ENCODE measurements around the gene RPL10A.

RPL10A gene

GRCh38 chr6:35452183-35453090 lies 15.8 kb upstream of the RPL10A start, which contains the start of gene FANCE:
FANCE (plus strand) TSS chr6:35452338; CDS start chr6:35452546, 208 bp downstream.
- peak within 1 kb of the TSS; percentile 63 for H3K4me3 ChIP-seq (ENCODE audit: low read length)
- peak within 1 kb of the TSS; percentile 21 for H3K9ac ChIP-seq (ENCODE audit: low read length)
- peak within 1 kb of the TSS; percentile 27 for H3K27ac ChIP-seq (ENCODE audit: low read depth, low read length)
- H3K4me1 ChIP-seq (ENCODE audit: control insufficient read depth, insufficient read depth, low read length): peaks cover 7% of the 10 kb centered on the region
- H3K27me3 ChIP-seq (ENCODE audit: control insufficient read depth, insufficient read depth, low read length): no peaks in the 10 kb centered on the region
- H3K36me3 ChIP-seq (ENCODE audit: control insufficient read depth, insufficient read depth, low read length): peaks cover 2% of the 10 kb centered on the region

DNA sequence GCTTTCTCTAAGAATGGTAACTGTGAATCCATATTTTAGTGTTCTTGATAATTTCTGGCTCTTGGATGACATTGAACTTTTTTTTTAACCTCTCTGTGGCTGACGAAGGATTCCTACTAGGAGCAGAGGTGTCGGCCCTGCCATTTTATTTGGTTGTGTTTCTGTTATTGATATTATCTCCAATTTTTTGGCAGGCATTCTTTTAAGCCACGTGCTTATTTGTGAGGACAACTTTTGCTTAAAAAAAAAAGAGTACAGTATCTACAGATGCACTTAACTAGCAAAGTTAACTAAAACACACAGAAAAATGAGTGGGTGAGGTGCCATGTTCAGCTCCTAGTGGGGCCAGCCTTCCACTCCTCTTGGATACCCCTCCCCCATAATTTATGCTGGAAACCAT lies 15.0 kb upstream of the RPL10A start:
- H3K27me3 ChIP-seq (ENCODE audit: control insufficient read depth, insufficient read depth, low read length): no peaks in the 10 kb centered on the region
- H3K36me3 ChIP-seq (ENCODE audit: control insufficient read depth, insufficient read depth, low read length): peaks cover 4% of the 10 kb centered on the region
- H3K9ac ChIP-seq (ENCODE audit: low read length): no peak overlapping the region
- H3K27ac ChIP-seq (ENCODE audit: low read depth, low read length): no peak overlapping the region
- H3K4me3 ChIP-seq (ENCODE audit: low read length): peak overlapping the region; percentile 63
- peaks cover 7% of the 10 kb centered on the region for H3K4me1 ChIP-seq (ENCODE audit: control insufficient read depth, insufficient read depth, low read length)

GRCh38 chr6:35454391-35455110 lies 13.7 kb upstream of the RPL10A start:
- no peak overlapping the region for H3K9ac ChIP-seq (ENCODE audit: low read length)
- H3K4me1 ChIP-seq (ENCODE audit: control insufficient read depth, insufficient read depth, low read length): peaks cover 7% of the 10 kb centered on the region
- no peaks in the 10 kb centered on the region for H3K27me3 ChIP-seq (ENCODE audit: control insufficient read depth, insufficient read depth, low read length)
- no peak overlapping the region for H3K4me3 ChIP-seq (ENCODE audit: low read length)
- peaks cover 7% of the 10 kb centered on the region for H3K36me3 ChIP-seq (ENCODE audit: control insufficient read depth, insufficient read depth, low read length)
- H3K27ac ChIP-seq (ENCODE audit: low read depth, low read length): no peak overlapping the region

DNA sequence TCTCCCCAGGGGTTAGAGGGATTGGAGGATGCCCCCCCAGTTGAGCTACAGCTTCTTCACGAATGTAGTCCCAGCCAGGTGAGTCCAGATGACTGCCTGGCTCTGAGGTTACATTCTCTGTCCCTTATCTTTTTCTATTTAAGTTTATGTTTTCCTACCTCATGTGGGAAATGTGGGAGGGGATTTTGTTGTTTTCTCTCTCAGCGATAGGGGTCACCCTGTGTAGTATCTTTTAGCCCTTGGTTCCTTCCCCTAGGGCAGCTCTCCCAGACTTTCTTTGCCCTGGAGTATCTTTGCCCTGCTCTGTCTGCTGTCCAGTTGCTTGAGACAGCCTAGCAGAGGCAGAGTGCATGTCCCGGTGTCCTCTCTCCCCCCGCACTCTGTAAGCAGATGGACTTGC lies 10.3 kb upstream of the RPL10A start:
- Histone ChIP-seq H3K4me1 (ENCODE audit: control insufficient read depth, insufficient read depth, low read length) (peaks cover 4% of the 10 kb centered on the region), H3K4me3 (ENCODE audit: low read length) (no peak overlapping the region), H3K27me3 (ENCODE audit: control insufficient read depth, insufficient read depth, low read length) (no peaks in the 10 kb centered on the region), H3K27ac (ENCODE audit: low read depth, low read length) (no peak overlapping the region), H3K36me3 (ENCODE audit: control insufficient read depth, insufficient read depth, low read length) (peaks cover 10% of the 10 kb centered on the region), H3K9ac (ENCODE audit: low read length) (no peak overlapping the region)

DNA sequence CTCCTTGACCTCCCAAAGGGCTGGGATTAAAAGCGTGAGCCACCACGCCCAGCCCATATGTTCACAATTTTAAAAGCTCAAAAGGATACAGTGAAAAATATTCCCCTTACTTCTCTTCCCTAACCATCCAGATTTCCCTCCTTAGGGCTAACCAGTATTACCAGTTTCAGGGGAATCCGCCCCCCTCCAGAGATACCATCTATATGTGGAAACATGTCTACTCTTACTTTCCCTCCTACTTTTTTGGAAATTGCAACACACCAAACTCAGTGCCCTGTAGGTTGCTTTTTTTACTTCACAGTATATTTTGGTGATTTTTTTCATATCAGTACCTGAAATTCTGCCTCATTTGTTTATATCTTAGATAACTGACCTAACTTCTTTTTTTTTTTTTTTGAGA lies 6.9 kb upstream of the RPL10A start:
- H3K27ac ChIP-seq (ENCODE audit: low read depth, low read length): no peak overlapping the region
- H3K4me1 ChIP-seq (ENCODE audit: control insufficient read depth, insufficient read depth, low read length): no peaks in the 10 kb centered on the region
- H3K27me3 ChIP-seq (ENCODE audit: control insufficient read depth, insufficient read depth, low read length): no peaks in the 10 kb centered on the region
- H3K4me3 ChIP-seq (ENCODE audit: low read length): no peak overlapping the region
- H3K9ac ChIP-seq (ENCODE audit: low read length): no peak overlapping the region
- peaks cover 10% of the 10 kb centered on the region for H3K36me3 ChIP-seq (ENCODE audit: control insufficient read depth, insufficient read depth, low read length)

DNA sequence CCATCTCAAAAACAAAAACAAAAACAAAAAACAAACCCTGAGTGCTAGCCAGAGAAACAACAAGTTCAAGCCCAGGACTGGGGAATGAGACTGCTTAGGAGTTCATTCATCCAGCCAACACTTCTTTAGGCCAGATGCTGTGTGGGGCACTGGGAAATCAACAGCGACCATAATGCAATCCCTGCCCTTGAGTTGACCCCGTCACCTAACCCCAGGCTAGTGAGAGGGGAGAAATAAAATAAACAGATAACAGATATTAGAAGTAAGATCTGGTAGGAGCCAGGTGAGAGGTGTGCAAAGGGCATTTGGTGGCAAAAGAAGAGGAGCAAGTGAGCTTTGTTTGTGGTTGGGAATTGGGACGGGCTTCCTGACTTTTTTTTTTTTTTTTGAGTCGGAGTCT lies 4.9 kb upstream of the RPL10A start:
- Histone ChIP-seq H3K36me3 (ENCODE audit: control insufficient read depth, insufficient read depth, low read length) (peaks cover 6% of the 10 kb centered on the region), H3K27ac (ENCODE audit: low read depth, low read length) (no peak overlapping the region), H3K4me1 (ENCODE audit: control insufficient read depth, insufficient read depth, low read length) (no peaks in the 10 kb centered on the region), H3K27me3 (ENCODE audit: control insufficient read depth, insufficient read depth, low read length) (no peaks in the 10 kb centered on the region), H3K4me3 (ENCODE audit: low read length) (no peak overlapping the region), H3K9ac (ENCODE audit: low read length) (no peak overlapping the region)

DNA sequence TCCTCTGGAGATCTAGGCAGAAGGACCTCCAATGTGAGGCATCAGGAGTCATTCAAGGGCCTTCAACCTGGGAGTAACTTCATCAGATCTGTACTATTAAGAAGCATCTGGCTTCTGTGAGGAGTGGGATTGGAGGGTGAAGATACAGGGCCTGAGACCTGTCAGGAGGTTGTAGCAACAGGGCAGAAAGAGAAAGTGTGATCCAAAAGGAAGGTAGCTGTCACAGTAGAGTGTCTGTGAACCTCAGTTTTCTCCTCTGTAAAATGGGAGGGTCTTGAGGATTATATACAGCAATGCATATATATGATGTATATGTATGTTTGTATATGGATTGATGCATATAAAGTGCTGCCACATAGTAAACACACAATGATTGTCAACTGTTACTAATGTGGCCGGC lies 2.6 kb upstream of the RPL10A start:
- peaks cover 3% of the 10 kb centered on the region for H3K36me3 ChIP-seq (ENCODE audit: control insufficient read depth, insufficient read depth, low read length)
- H3K27me3 ChIP-seq (ENCODE audit: control insufficient read depth, insufficient read depth, low read length): no peaks in the 10 kb centered on the region
- H3K27ac ChIP-seq (ENCODE audit: low read depth, low read length): no peak overlapping the region
- peaks cover 4% of the 10 kb centered on the region for H3K4me1 ChIP-seq (ENCODE audit: control insufficient read depth, insufficient read depth, low read length)
- no peak overlapping the region for H3K9ac ChIP-seq (ENCODE audit: low read length)
- no peak overlapping the region for H3K4me3 ChIP-seq (ENCODE audit: low read length)

- Histone ChIP-seq H3K36me3 (ENCODE audit: control insufficient read depth, insufficient read depth, low read length) (peaks cover 8% of the 10 kb centered on the region), H3K27me3 (ENCODE audit: control insufficient read depth, insufficient read depth, low read length) (no peaks in the 10 kb centered on the region), H3K4me1 (ENCODE audit: control insufficient read depth, insufficient read depth, low read length) (peaks cover 4% of the 10 kb centered on the region)
These were observed 964 bp downstream of the RPL10A start for GRCh38 chr6:35468980-35469750.

GRCh38 chr6:35469751-35470662 lies 1.8 kb downstream of the RPL10A start:
- H3K4me1 ChIP-seq (ENCODE audit: control insufficient read depth, insufficient read depth, low read length): peaks cover 4% of the 10 kb centered on the region
- H3K27ac ChIP-seq (ENCODE audit: low read depth, low read length): peak overlapping the region; percentile 92
- H3K36me3 ChIP-seq (ENCODE audit: control insufficient read depth, insufficient read depth, low read length): peaks cover 16% of the 10 kb centered on the region
- H3K4me3 ChIP-seq (ENCODE audit: low read length): peak overlapping the region; percentile 53
- peak overlapping the region; percentile 42 for H3K9ac ChIP-seq (ENCODE audit: low read length)
- H3K27me3 ChIP-seq (ENCODE audit: control insufficient read depth, insufficient read depth, low read length): no peaks in the 10 kb centered on the region

More at GRCh38 chr6:35468980-35469750, 964 bp downstream of the RPL10A start:
- Histone ChIP-seq H3K9ac (ENCODE audit: low read length) (peak overlapping the region; percentile 92), H3K4me3 (ENCODE audit: low read length) (peak overlapping the region; percentile 53), H3K27ac (ENCODE audit: low read depth, low read length) (peak overlapping the region; percentile 92)

DNA sequence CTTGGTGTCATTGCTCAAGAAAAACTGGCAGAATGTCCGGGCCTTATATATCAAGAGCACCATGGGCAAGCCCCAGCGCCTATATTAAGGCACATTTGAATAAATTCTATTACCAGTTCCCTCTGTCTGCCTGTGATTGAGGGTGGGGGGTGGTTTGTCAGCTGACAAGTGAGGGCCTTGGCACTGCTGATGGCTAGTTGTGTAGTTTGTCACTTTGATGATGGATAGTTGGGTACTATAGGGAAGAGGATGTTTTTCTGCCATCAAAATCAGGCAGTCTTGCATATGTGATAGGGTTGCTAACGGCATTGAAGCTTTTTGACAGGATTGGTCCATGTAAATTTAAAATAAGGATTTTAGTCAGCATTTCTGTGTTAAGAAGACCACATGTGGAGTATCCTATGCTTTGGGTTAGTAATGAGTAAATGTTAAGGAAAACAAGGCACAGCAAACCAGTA lies 2.5 kb downstream of the RPL10A start:
- H3K4me3 ChIP-seq (ENCODE audit: low read length): peak overlapping the region; percentile 53
- H3K27ac ChIP-seq (ENCODE audit: low read depth, low read length): peak overlapping the region; percentile 92
- H3K36me3 ChIP-seq (ENCODE audit: control insufficient read depth, insufficient read depth, low read length): peaks cover 17% of the 10 kb centered on the region
- peak overlapping the region; percentile 14 for H3K9ac ChIP-seq (ENCODE audit: low read length)
- peaks cover 4% of the 10 kb centered on the region for H3K4me1 ChIP-seq (ENCODE audit: control insufficient read depth, insufficient read depth, low read length)
- no peaks in the 10 kb centered on the region for H3K27me3 ChIP-seq (ENCODE audit: control insufficient read depth, insufficient read depth, low read length)

- H3K36me3 ChIP-seq (ENCODE audit: control insufficient read depth, insufficient read depth, low read length): peaks cover 17% of the 10 kb centered on the region
- H3K4me1 ChIP-seq (ENCODE audit: control insufficient read depth, insufficient read depth, low read length): peaks cover 4% of the 10 kb centered on the region
- H3K27me3 ChIP-seq (ENCODE audit: control insufficient read depth, insufficient read depth, low read length): no peaks in the 10 kb centered on the region
- H3K4me3 ChIP-seq (ENCODE audit: low read length): no peak overlapping the region
- peak overlapping the region; percentile 2 for H3K9ac ChIP-seq (ENCODE audit: low read length)
- H3K27ac ChIP-seq (ENCODE audit: low read depth, low read length): peak overlapping the region; percentile 51
These were observed 3.7 kb downstream of the RPL10A start for GRCh38 chr6:35471836-35472345.

Data from rectal smooth muscle tissue (tissue), 1 donor.